Measurements from ENCODE around the gene ENOX1.
"Not testable (repeated sequence)": the region's sequence is repeated elsewhere in the genome, so short reads cannot be mapped to it uniquely, and the experiment has no call there.

The ENOX1 gene

DNA sequence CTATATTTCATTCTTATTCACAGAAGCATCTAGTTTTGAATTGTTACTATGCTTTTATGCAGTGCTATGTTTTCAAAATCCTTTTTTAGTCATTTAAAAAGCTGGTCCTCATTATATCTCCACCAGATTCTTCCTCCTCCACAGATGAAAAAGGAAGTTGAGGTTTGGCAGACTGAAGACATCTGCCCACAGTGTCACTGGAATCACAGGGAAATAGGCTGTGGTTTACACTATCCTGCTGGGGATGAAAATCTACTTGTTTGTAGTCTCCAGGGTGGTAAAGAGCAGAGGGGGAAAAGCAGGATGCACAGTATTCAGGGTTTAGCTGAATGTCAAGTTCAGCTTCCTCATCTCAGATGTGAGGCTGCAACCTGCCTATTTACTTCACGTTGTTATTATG lies 412.2 kb downstream of the ENOX1 start:
- DNase-seq: no peak

DNA sequence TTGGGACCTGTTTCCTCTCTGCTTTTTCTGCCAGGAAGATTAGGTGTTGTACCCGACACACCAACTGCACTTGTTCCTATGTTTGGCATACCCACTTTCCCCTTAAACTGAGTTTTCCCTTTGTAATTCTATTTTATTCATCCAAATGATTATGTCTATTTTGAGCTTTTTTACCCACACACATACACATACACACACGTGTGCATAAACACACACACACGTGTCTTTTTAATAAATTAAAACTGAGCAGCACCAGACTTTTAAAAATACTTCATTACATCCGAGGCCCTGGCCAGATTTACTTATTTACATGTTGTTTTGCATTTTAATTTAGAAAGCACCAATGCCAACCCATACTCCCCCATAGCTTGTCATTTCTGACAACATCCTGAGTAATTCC lies 413.4 kb downstream of the ENOX1 start:
- no peak for DNase-seq

DNA sequence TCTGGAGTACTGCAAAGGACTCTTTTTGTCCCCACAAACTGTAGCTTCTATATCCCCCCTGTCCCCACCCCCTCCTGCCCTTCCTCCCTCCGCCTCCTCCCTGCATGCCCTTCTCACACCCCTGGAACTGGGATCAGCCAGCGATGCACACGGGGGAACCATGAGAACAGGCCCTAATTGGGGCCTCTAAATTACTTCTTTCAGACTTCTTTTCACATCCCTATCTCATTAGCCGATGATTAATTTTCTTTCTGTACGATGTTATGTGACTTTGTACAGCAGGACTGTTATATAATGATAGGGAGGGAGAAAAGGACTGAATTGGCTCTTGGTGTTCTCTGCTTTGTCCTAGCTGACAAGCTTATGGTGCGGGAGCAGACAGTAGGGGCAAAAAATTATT lies 415.9 kb downstream of the ENOX1 start:
- DNase-seq: no peak

DNA sequence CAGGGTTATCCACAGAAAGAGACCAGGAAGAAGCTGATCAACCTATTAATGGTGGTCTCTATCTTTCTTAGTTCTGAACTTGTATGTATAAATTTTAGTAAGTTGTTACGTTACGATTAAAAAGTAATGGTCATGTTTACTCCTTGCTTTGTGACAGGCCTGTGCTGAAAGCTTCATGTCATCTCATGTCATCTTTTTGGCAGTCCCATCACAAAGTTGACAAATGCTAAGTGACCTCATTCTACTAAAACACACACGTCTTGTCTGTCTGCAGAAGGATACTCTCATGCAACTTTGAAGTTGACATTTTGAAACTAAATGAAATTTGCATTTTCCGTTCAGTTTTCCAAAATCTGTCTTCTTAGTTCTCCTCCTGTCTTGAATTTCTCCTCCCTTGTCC lies 417.5 kb downstream of the ENOX1 start:
- no peak for DNase-seq

DNA sequence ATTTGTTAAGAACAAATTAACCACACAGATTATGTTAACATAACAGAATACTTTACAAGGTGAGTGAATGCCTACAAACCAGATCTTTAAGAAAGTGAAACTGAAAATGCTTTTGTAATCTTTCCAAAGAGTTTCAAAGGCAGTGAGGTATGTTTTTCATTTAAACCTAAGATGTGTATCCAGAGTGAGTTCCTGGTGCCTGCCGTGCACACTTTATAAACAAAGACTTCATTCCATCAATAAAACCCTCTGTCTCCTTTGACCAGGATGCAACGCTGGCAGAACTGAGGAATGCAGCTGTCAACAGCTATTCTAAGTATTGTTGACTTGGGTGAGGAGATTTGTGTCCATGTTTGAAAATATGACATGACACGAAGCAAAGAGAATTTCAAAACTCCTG lies 418.8 kb downstream of the ENOX1 start:
- no peak for DNase-seq

DNA sequence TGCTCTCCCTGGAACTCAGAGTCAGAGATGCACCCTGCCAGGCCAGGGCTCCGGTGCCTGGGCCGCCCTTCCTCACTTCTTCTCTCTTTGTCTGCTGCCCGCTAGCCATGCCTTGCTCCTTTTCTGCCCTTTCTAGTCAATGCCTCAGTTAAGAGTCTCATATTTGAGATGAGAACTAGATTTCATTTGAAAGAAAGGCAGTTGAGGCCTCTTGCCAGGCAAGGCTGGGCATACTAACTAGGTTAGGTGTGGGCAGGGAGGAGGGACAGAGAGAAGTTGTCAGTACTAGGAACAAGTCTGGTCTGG lies 421.8 kb downstream of the ENOX1 start:
- no peak for DNase-seq

DNA sequence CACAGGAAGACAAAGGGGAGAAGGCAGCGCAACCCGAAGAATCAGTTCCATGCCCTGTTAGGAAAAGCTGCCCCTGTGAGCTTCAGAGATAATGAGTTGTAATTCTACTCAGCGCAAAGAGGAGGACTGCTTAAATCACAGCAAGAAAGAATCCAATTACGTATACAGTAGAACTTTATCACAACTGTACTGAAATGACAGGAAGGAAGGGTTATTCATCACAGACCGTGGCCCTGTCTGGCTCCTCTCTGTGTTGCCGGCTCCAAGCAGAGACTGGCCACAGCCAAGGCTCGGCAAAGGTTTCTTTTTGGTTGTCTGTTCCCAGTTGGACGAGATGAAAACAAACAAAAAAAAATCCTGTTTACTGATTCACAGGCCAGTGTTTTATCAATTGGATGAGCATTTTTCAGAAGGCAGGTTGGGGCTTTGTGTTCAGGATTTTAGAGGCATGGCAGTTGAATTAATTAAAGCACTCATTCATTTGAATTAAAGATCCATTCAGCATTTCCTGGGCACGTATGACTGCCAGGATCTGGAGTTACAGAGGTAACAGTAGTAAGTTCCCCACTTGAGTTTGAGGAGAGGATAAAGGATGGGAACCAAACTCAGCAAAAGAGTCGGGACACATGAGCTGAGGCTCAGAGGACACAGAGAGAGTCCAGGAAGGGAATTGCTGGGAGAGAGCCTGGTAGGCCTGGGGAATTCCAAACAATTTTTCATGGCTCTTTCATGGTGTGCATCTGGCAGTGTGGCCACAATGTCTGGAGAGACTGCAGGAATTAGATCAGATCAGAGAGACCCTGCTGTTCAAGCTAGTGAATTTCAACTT lies 422.3 kb downstream of the ENOX1 start:
- DNase-seq: no peak

DNA sequence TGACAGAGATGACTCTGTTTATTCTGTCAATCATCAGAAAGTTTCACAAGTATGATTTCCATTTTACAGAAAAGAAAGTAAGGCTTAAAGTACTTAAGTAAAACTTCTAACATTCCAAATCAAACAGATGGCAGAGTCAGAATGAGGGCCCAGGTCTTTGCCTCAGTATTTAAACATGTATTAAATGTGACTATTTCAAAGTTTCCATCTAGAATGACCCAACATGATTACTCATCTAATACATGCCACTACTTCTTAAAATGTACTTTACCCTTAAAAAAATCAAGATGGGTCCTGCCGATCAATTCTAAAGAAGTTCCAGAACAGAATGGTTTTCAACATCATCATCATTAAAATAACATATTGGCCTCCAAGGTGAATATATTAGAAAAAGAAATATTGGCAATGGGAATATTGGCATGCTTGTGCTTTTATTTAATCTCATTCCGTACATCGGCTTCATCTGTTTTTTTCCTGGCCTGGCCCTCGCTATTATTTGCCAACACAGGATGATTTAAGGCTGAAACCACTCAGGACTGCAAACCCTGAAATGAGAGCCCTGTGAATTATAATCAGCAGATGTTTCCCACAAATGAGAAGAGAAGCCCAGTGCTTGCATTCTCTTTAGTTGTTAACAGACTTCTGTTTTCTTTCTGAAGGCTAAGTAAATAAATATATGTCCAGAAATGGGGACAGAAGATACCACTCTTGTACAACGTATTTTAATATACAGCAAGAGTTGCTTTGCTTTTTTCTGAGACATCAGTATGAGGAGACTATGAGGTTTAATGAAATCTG lies 423.4 kb downstream of the ENOX1 start:
- DNase-seq: no peak

DNA sequence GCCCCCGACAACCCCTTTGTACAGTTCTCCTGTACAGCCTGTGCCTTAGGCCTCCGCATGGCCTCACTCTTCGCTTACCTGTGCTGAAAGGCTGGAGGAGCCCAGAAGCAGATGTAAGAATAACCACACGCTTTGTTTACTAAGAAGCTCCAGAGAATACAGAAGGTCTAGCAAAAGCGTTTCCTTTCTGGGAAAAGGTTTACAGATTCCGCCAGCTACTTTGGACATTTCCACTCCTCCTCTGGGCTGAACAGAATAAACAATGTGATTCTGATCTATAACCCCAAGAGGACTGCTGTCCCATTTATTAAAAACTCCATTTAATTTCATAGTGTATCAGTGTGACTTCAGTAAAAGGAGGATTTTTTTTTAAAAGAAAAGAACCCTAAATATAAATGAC lies 424.2 kb downstream of the ENOX1 start:
- no peak for DNase-seq

DNA sequence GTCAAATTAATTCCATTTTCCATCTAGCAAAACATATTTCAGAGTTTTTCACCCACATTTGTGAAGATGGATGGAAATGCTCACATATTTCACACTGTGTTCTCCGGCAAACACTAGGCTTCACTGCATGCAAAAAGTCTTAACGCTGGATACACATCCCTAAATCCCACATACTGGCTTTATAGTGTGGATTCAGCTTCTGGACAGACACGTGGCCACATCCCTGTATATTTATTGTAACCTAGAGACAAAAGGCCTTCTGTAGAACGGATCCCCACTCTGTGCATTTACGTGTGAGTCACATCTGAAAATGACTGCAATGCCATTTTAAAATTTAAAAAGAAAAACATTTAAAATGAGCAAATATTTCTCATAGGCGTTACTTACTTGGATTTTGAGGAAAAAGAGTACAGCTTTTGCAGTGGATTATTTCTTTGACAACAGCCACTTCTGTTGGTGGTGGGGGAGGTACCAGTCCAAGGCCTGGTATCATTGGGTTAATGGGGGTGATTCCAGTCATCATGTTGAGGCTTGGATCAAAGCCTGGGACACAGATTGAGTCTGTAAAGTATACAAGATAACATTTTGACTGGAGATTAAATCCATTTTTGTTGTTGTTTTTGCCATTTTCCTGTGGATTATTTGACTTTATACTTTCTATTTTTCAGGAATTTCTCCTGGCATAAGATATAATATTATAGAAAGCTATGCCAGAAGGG lies 425.7 kb downstream of the ENOX1 start:
- DNase-seq: no peak

DNA sequence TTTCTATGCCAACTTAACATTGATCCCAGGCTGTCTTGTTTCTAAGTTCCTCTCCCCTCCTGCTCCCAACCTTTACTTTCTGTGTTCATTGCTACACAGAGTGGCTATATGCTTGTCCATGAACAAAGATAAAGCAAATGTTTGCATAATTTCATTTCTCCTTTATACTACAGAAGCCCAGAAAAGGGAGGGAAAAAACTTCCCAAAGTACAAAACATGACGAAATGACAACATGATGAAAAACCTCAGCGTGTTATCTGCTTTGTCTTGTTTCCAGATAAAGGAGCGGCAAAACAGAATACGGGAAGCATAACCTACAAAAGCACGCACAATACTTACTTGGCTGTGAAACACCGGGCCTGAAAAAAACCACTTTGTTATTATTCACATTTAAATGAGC lies 426.6 kb downstream of the ENOX1 start:
- DNase-seq: no peak

DNA sequence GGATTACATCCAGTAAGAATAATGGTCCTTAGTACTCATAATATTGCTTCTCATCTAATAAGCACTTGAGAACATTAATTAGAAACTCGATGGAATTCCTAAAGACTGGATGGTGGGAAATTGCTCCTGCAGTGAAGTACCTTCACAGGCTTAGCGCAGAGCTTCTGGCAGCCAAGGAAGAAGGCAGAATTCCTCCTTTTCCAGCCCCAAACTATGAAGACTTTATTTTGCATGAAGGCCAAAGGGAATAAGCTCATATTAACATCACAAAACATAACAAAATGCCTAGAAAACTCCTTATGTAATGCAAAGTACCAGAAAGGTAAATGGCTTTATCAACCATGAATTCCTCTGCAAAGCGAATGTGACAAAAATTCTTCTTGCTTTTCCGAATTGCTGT lies 427.2 kb downstream of the ENOX1 start:
- no peak for DNase-seq

DNA sequence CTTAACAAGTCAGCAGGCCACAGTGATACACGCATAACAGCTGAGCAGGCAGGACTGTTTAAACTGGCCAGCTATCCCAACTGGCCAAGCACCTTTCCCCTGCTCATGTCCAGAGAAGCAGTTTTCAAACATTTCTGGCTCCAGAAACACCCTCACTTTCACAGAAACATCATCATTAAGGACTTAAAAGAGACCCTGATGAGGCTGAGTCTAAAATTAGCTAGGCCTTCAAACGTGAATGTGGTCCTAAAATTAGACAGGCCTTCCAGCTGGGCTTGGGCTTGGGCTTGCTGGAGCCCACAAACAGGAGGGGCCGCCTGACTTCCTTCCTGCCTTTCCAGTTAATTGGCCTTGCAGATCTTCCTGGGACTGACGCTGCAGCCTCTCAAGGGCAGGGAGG lies 429.2 kb downstream of the ENOX1 start:
- DNase-seq: no peak

DNA sequence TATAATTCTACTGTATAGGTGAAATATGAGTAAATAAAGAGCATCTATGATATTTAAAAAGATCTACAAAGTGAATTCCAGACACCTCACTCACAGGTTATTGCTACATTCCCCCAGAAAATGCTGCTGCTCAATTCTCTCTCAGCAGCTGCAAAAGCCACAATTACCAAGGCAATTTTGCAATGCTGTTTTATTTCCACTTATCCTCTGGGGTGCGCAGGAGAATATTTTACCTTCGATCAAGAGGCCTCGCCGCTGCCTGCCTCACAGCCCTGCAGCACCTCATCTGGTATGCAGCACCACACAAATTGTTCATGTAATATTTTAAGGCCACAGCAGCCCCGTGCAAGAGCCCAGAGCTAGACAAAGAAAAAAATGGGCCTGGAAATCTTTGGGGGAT lies 430.2 kb downstream of the ENOX1 start:
- DNase-seq: no peak

DNA sequence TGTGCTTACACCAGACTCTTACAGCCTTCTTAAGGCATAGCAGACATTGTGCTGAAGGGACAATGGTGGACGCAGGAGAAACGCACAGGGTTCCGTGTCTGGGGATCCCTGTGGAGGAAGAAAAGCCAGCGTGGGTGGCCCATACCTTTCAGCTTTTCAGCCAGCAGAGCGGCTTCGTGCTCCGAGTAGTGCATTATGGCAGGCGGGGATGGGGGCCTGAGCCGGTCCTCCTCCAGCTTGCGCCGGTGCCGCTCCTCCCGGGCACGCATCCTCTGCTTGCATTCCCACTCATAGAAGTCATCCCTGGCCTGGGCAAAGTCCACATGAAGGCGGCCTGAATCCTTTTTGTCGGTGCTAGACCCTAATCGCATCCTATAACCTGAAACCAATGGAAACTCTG lies 431.0 kb downstream of the ENOX1 start:
- no peak for DNase-seq

DNA sequence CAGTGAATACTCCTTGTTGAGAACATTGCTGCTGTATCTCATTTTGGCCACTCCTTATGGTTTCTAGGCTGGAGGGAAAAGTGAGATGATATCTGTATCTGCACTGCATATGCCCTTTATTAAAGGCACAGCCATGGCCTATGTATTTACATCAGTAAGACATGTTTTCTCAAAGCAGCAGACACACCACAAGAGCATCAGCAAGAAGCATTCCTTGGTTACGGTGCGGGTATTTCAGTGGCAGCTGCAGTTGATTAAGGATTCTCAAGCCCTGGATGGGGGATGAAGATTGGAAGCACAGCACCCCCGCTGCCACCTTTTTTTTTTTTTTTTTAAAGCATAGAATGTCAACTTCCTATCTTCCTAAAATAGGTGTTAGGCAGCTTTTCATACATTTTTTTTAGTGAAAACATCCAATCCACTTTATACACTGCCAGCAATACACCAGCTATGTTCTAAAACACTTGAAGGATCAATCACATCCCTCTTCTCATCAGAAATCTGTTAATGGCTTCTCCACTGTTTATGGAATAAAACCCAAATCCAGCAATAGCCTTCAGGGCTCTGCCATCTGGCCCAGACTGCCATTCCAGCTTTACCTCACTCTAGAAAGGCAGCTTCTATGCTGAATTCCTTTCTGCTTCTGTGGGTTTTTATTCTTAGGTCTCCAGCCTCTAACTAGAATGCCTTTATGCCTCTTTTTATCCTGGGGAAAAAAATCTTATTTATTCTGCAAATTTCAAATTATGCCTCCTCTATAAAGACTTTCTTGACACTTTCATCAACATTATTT lies 432.4 kb downstream of the ENOX1 start:
- DNase-seq: no peak

DNA sequence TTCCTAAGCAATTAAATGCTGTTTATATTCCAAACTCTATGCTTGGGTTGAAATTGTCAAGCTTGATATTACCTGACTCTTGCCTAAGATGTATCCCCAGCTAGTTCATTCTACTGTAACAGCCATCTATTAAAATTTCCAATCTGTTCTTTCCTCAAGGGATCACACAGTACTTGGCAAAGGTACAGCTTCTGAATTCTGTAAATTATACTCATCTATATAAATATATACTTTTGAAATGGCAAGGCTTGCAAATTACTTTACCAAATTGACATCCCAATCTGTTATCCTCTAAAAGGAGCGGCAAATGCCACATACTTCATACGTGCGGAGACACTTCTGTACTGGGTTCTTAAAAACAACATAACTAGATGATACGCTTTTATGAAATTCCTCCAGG lies 433.1 kb downstream of the ENOX1 start:
- DNase-seq: no peak

DNA sequence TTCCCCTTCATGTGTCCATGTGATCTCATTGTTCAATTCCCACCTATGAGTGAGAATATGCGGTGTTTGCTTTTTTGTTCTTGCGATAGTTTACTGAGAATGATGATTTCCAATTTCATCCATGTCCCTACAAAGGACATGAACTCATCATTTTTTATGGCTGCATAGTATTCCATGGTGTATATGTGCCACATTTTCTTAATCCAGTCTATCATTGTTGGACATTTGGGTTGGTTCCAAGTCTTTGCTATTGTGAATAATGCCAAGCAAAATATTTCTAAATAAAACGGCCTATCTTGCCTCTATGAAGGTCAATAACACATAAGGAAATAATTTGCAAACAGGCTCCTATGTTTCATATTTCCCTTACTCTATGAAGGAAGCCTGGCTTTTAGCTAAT lies 435.2 kb downstream of the ENOX1 start:
- not testable (repeated sequence) for DNase-seq

DNA sequence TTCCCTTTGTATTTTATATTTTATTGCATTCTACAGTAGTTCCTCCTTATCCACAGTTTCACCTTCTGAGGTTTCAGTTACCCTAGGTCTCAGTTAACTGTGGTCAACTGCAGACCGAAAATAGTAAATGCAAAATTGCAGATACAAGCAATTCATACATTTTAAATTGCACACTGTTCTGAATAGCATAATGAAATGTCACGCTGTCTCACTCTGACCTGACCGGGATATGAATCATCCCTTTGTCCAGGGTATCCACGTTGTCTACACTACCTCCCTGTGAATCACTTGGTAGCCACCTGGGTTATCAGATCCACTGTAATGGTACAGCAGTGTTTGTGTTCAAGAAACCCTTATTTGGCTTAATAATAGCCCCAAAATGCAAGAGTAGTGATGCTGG lies 438.4 kb downstream of the ENOX1 start:
- no peak for DNase-seq

DNA sequence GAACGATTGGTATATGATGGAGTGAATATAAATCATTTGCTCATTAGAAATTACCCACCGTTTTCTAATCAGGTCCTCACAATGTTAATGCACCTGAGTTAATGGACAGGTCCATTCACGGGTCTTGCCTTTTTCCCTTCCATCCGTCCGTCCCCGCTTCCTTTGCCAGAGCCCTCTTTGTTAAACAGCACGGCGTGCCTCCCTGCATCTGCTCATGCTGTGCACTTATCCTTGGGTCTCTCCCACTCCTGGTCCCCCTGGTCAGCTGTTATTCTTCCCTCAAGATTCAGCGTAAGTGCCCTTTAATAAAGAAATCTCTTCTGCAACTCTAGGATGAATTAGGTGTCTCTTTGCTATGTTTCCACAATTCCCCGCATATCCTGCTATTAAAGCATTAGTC lies 438.9 kb downstream of the ENOX1 start:
- no peak for DNase-seq

DNA sequence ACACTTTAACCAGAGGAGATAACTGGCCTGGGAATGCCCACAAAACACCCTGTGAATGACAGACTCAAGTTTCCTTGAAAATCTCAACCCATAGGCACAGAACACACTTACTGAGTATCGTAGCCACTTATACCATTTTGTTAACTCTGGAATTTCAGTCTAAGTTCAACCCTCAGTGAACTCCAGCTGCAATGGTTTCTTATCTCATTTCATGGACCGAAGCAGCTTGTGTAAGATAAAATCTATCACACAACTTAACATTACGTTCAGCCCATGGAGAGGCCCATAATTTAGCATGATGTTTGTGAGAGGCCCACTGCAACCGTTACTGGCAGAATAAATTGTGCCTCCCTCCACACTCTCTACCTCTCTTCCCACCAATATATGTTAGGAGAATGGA lies 440.3 kb downstream of the ENOX1 start:
- no peak for DNase-seq

DNA sequence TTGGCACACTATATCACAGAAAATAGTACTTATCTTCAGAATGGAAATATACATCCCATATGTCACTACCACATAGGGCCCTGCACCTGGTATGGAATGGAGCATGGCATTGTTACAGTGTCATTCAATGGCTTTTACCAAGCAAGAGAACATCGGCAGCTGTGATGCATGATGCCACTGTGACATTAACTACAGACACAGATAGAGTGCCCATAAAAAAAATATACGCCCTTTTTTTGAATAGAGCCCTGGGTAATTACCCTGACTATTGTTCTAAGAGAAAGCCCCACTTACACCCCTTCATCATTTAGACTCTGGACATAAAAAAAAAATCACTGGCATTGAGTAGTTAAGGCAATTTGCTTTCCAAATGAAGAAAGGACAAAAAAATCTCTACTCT lies 443.1 kb downstream of the ENOX1 start:
- DNase-seq: no peak

Measured in CD4-positive, alpha-beta T cell treated with Interleukin-15 for 1 hour (primary cell).